Measurements from ENCODE around the gene EFNA3.
A peak's percentile ranks its signal among the peaks of the same experiment; 100 is the strongest.

Gene EFNA3

DNA sequence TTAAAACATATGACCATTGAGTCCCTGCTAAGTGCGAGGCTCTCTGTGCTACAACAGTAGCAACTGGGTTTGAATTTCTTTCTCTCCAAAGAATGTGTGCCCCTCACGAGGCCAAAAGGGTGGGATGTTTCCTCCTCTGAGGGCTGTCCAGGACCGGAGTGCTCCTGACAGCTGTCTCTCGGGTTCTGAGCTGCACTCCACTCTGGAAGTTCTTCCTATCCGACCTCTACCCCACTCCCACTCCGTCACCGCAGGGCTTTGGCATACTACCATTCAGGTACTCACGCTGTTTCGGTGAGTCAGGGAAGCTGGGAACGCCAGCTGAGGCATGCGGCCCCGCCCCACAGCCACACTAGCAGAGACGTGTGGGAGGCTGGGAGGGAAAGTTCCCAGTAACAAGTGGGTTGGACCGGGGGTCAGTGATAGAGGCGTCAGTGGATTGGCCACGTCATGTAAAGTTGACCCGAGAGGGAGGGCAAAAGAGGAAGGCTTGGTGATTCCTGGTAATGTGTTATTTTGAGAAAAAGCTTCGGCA lies 56.3 kb downstream of the EFNA3 start:
- H3K27ac ChIP-seq, result peak overlapping the region; percentile 100

DNA sequence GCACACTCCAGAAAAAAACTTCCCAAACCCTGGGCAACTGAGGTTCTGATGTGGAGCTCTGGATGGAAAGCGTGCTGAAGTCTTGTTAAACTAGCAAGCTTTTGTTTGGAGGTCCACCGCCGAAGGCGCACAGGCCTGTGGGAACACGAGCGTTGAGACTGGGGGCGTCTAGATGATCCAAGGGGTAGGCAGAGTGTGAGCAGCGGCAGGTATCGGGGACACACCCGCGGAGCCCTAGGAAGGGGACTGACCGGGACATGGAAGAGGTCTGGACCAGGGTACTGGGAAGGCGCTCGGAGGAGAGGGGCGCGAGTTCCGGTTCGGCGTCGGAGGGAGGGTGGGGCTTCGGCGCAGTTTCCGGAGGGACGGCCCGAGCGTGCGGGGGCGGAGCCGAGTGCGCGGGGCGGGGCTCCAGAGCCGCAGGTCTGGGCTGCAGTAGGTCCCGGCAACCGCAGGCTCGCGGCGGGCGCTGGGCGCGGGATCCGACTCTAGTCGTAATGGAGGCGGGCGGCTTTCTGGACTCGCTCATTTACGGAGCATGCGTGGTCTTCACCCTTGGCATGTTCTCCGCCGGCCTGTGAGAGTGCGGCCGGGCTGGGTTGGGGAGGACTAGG lies 56.9 kb downstream of the EFNA3 start, which contains the start of gene SLC50A1:
Gene SLC50A1 (plus strand): TSS at position 438 of the 614 bp plus-strand sequence. CDS start 60 bp downstream, at position 498.
- TF ChIP-seq, protein P1, sequence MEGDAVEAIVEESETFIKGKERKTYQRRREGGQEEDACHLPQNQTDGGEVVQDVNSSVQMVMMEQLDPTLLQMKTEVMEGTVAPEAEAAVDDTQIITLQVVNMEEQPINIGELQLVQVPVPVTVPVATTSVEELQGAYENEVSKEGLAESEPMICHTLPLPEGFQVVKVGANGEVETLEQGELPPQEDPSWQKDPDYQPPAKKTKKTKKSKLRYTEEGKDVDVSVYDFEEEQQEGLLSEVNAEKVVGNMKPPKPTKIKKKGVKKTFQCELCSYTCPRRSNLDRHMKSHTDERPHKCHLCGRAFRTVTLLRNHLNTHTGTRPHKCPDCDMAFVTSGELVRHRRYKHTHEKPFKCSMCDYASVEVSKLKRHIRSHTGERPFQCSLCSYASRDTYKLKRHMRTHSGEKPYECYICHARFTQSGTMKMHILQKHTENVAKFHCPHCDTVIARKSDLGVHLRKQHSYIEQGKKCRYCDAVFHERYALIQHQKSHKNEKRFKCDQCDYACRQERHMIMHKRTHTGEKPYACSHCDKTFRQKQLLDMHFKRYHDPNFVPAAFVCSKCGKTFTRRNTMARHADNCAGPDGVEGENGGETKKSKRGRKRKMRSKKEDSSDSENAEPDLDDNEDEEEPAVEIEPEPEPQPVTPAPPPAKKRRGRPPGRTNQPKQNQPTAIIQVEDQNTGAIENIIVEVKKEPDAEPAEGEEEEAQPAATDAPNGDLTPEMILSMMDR (conservative IDR thresholded peaks at IDR 0.05), result peak; percentile 40; the same call in 1 of the 2 replicates

More for the DNA sequence above, 56.3 kb downstream of the EFNA3 start:
- TF ChIP-seq, protein P1 (conservative IDR thresholded peaks at IDR 0.05), result no peak

DNA sequence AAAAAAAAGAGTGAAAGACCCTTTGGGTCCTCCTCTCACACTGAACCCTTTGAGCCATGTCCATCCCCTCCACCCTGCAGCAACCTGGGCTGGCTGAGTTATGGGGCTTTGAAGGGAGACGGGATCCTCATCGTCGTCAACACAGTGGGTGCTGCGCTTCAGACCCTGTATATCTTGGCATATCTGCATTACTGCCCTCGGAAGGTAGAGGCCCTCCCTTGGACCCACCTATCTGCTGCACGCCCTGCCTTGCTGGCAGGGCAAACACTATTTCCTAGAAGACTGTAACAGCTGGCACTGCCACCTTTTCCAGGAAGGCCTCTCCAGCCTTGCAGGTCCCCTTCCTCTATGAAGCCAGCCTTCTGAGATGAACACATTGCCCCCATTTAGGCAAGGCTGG lies 58.1 kb downstream of the EFNA3 start:
- H3K27ac ChIP-seq, result peak overlapping the region; percentile 100
- TF ChIP-seq, protein P1 (conservative IDR thresholded peaks at IDR 0.05), result no peak

More for the DNA sequence above, 56.9 kb downstream of the EFNA3 start, which contains the start of gene SLC50A1:
- peak within 1 kb of the TSS; percentile 100 for H3K27ac ChIP-seq

Measured in VCaP (cell line).